Measurements from ENCODE around the gene PPP1R13B. TPM values are rescaled to one million over a fixed set of nuclear protein-coding genes. Genes with fewer than 3 reads are reported as not detected.

PPP1R13B gene
- total and polyA plus RNA-seq, 11 donors, result 27.5 to 96.2 (median 75.4) TPM

DNA sequence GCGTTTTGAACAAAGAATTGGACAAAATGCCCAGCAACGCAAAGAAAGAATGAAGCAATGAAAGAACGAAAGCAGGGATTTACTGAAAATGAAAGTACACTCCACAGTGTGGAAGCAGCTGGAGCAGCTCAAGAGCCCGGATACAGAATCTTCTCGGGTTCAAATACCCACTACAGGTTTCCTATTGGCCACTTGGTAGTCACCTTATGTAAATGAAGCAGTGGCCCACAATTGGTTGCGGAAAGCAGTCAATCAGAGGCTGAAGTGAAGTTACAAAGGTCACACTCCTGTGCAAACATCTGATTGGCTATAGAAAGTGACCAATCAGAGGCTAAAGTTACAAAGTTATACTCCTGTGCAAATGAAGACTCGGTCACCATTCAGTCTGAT, 15.0 kb upstream of the PPP1R13B start:
- Histone ChIP-seq H3K27me3 (no peaks in the 10 kb centered on the region), H3K36me3 (no peaks in the 10 kb centered on the region), H3K4me3 (no peak overlapping the region), H3K9me3 (no peaks in the 10 kb centered on the region), H3K27ac (peak overlapping the region in 8 of 12 donors; percentile 43 to 85 (median 70)), H3K4me1 (peaks cover 0 to 38% (median 5%) of the 10 kb centered on the region in 12 donors)
- intact Hi-C loops (cut with DNase I), result loop anchor here in 1 of 10 donors (5.0 kb wide), 2 partner anchors 35 to 50 kb away; no protein-coding TSS in a partner anchor
- ATAC-seq (no peak), DNase-seq (no peak)
- TF ChIP-seq POLR2A (IDR thresholded peaks at IDR 0.05), result no peak
- TF ChIP-seq, protein P1, sequence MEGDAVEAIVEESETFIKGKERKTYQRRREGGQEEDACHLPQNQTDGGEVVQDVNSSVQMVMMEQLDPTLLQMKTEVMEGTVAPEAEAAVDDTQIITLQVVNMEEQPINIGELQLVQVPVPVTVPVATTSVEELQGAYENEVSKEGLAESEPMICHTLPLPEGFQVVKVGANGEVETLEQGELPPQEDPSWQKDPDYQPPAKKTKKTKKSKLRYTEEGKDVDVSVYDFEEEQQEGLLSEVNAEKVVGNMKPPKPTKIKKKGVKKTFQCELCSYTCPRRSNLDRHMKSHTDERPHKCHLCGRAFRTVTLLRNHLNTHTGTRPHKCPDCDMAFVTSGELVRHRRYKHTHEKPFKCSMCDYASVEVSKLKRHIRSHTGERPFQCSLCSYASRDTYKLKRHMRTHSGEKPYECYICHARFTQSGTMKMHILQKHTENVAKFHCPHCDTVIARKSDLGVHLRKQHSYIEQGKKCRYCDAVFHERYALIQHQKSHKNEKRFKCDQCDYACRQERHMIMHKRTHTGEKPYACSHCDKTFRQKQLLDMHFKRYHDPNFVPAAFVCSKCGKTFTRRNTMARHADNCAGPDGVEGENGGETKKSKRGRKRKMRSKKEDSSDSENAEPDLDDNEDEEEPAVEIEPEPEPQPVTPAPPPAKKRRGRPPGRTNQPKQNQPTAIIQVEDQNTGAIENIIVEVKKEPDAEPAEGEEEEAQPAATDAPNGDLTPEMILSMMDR (IDR thresholded peaks at IDR 0.05), result no peak
- WGBS, 4 donors, result 87 to 91% (median 89%) methylated on average over 7 of the region's 7 CpGs

DNA sequence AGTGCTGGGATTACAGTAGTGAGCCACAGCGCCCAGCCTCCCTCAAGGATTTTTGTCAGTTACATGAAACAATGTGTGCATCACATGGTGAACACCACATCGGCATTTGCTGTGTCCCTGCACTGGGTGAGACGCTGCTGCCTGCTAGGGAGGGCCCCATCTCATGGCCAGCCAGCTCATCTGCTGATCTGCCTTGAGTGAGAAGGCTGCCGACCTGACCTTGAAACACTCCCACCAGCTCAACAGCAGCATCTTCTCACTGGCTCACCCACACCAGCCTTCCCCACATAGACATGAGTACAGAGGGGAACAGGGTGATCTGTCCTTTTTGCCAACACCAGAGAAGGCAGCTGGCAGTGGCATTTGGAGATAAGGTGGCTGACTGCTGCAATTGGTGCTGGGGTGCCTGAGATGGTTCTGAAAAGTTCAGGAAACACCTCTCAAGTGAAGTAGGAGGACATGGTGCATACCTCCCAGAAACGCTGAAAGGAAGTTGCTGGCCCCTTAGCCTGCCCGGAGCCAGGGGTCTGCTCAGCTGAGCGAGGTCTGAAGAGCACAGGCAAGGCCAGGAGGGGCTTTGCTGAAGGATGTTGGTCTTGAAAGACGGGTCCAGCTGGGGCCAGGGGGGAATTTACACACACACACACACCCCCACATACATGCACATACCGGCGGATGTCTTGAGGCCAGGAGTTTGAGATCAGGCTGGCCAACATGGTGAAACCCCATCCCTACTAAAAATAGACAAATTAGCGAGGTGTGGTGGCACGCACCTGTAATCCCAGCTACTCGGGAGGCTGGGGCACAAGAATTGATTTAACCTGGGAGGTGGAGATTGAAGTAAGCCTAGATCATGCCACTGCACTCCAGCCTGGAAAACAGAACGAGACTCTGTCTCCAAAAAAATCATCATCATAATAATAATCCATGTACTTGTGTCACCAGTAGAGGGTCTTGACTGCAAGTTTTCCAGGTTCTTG, 14.3 kb upstream of the PPP1R13B start:
- 63 to 66% (median 65%) methylated on average over 13 to 14 of the region's 14 CpGs for WGBS, 4 donors
- Histone ChIP-seq H3K4me3 (no peak overlapping the region), H3K27me3 (no peaks in the 10 kb centered on the region), H3K9me3 (no peaks in the 10 kb centered on the region), H3K4me1 (peaks cover 0 to 38% (median 5%) of the 10 kb centered on the region in 12 donors), H3K27ac (peak overlapping the region in 11 of 12 donors; percentile 40 to 85 (median 66)), H3K36me3 (no peaks in the 10 kb centered on the region)
- intact Hi-C loops (cut with DNase I), result loop anchor here in 1 of 10 donors (5.0 kb wide), 2 partner anchors 34 to 49 kb away; no protein-coding TSS in a partner anchor
- DNase-seq (peak in 2 of 5 donors; percentile 80 to 85), ATAC-seq (peak; percentile 91 to 95 (median 94))
- TF ChIP-seq POLR2A (IDR thresholded peaks at IDR 0.05), result no peak
- TF ChIP-seq, protein P1 (IDR thresholded peaks at IDR 0.05), result no peak

DNA sequence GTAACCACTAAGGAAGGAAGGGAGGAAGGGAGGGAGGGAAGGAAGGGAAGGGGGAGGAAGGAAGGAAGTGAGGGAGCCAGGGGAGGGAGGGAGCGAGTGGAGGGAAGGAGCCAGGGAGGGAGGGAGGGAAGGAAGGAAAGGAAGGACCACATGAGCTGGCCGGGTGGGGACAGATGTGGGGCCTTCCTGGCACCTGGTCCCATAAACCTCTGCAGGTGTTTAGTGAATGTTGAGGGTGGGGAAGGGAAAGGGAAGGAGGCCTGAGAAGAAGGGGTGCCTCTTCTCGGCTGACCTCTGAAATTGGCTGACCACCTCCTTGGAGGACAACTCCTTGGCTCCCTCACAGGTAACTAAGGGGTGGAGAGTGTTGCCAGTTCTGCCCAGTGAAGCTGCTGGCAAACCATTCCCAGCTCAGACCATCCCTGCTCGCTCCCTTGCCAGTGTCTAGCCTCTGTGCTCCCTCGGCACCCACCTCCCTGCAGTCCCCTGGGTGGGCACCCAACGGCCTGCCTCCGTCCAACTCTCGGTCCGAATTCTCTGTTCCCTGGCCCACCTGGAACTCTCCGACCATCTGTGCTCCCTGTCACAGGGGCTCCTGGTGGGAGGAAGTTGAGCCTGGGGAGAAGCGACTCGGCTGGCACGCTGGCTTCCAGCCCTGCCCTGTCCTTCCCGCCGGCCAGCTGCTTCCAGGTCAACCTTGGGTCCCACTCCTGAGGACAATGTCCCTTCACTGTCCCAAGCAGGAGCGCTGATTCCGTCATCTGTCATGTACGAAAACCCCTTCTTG, 12.2 kb upstream of the PPP1R13B start:
- H3K9me3 ChIP-seq, result no peaks in the 10 kb centered on the region
- intact Hi-C loops (cut with DNase I), result loop anchor here in 1 of 10 donors (5.0 kb wide), 2 partner anchors 32 to 47 kb away; no protein-coding TSS in a partner anchor
- H3K27me3 ChIP-seq, result no peaks in the 10 kb centered on the region
- TF ChIP-seq POLR2A (IDR thresholded peaks at IDR 0.05), result no peak
- TF ChIP-seq, protein P1 (IDR thresholded peaks at IDR 0.05), result no peak
- H3K4me3 ChIP-seq, result no peak overlapping the region
- H3K4me1 ChIP-seq, result peaks cover 5 to 53% (median 16%) of the 10 kb centered on the region in 12 donors
- H3K27ac ChIP-seq, result peak overlapping the region in 10 of 12 donors; percentile 4 to 81 (median 38)
- DNase-seq, result peak in 1 of 5 donors; percentile 19
- 49 to 68% (median 60%) methylated on average over 14 to 18 of the region's 18 CpGs for WGBS, 4 donors
- H3K36me3 ChIP-seq, result no peaks in the 10 kb centered on the region
- no peak for ATAC-seq

Measured in heart left ventricle (tissue), 16 donors.